GM23338 (cell line): ENCODE results near the gene KLK1. TPM values are rescaled to one million over a fixed set of nuclear protein-coding genes. Genes with fewer than 3 reads are reported as not detected.

Experiments used
- ATAC-seq: fragments of 200-7000 bp; cut with Tn5 transposase; 3 replicates; pipeline ENCODE4 v1.9.1; 2020
- DNase-seq: peaks from one replicate; pipeline ENCODE4 v3.0.0-alpha.2; 2015; ENCODE audit warnings: low spot score
- H2AFZ ChIP-seq: fragments of 200-600 bp; sonication (generic); 2 replicates; pipeline ENCODE4 v1.8.0; 2016; ENCODE audit warnings: antibody characterized with exemption, mild to moderate bottlenecking, moderate library complexity
- H3F3A ChIP-seq: fragments of 200-600 bp; sonication (generic); replicated peaks from 2 replicates; pipeline ENCODE4 v1.8.0; 2017; ENCODE audit warnings: antibody characterized with exemption, mixed run types, low read depth
- H3K27ac ChIP-seq: fragments of 200-600 bp; sonication (generic); 2 replicates; pipeline ENCODE4 v1.6.1; 2016; ENCODE audit warnings: low read depth
- H3K27me3 ChIP-seq: fragments of 200-600 bp; sonication (generic); 2 replicates; pipeline ENCODE4 v1.8.0; 2016; ENCODE audit warnings: mild to moderate bottlenecking, mixed run types, moderate library complexity; ENCODE audit not compliant: insufficient read depth
- H3K36me3 ChIP-seq: fragments of 200-600 bp; sonication (generic); 2 replicates; pipeline ENCODE4 v1.8.0; 2016; ENCODE audit warnings: mild to moderate bottlenecking; ENCODE audit not compliant: insufficient read depth
- H3K4me1 ChIP-seq: fragments of 200-600 bp; sonication (generic); 2 replicates; pipeline ENCODE4 v1.8.0; 2016; ENCODE audit warnings: mild to moderate bottlenecking, moderate library complexity; ENCODE audit not compliant: insufficient read depth
- H3K4me2 ChIP-seq: fragments of 200-600 bp; sonication (generic); 2 replicates; pipeline ENCODE4 v1.7.1; 2017; ENCODE audit warnings: mixed run types
- H3K4me3 ChIP-seq: fragments of 200-600 bp; sonication (generic); 2 replicates; pipeline ENCODE4 v1.6.1; 2016; ENCODE audit warnings: mixed run types
- H3K79me2 ChIP-seq: fragments of 200-600 bp; sonication (generic); replicated peaks from 2 replicates; pipeline ENCODE4 v1.8.0; 2017; ENCODE audit warnings: mild to moderate bottlenecking; ENCODE audit not compliant: insufficient read depth
- H3K9me2 ChIP-seq: fragments of 200-600 bp; sonication (generic); 2 replicates; pipeline ENCODE4 v1.8.0; 2017; ENCODE audit not compliant: insufficient read depth
- H4K20me1 ChIP-seq: fragments of 200-600 bp; sonication (generic); replicated peaks from 2 replicates; pipeline ENCODE4 v1.8.0; 2017; ENCODE audit warnings: mild to moderate bottlenecking; ENCODE audit not compliant: insufficient read depth
- H3K27ac Mint-ChIP-seq: 2 replicates; pipeline ENCODE4 v1.8.0; 2020; ENCODE audit warnings: inconsistent platforms, mild to moderate bottlenecking, moderate library complexity, mixed read lengths
- H3K27me3 Mint-ChIP-seq: 3 replicates; pipeline ENCODE4 v1.8.0; 2022; ENCODE audit warnings: low read depth, mild to moderate bottlenecking, moderate library complexity, mixed read lengths, inconsistent platforms; ENCODE audit not compliant: insufficient read depth, poor library complexity
- H3K36me3 Mint-ChIP-seq: 3 replicates; pipeline ENCODE4 v1.8.0; 2021; ENCODE audit warnings: low read depth, mild to moderate bottlenecking, inconsistent platforms, moderate library complexity, mixed read lengths
- H3K4me1 Mint-ChIP-seq: 3 replicates; pipeline ENCODE4 v1.8.0; 2020; ENCODE audit warnings: mild to moderate bottlenecking, inconsistent platforms, mixed read lengths
- H3K4me3 Mint-ChIP-seq: 3 replicates; pipeline ENCODE4 v1.8.0; 2021; ENCODE audit warnings: moderate library complexity, mild to moderate bottlenecking, inconsistent platforms, mixed read lengths
- H3K9me3 Mint-ChIP-seq: 3 replicates; pipeline ENCODE4 v1.8.0; 2020; ENCODE audit warnings: moderate library complexity, mild to moderate bottlenecking, inconsistent platforms, mixed read lengths
- CTCF ChIP-seq, 2 experiments: fragments of 200-600 bp in 1 of 2; sonication (generic) in 1 of 2; conservative IDR thresholded peaks; 2 replicates each; pipeline versions ENCODE4 v1.5.1 to v1.6.1; 2016 to 2017; ENCODE audit warnings: antibody characterized with exemption in 2 of 2, low read depth in 2 of 2, mild to moderate bottlenecking in 2 of 2, moderate library complexity in 1 of 2
- EZH2phosphoT487 ChIP-seq: fragments of 200-600 bp; sonication (generic); IDR thresholded peaks from one replicate; pipeline ENCODE4 v1.8.1; 2018; ENCODE audit warnings: antibody characterized with exemption; ENCODE audit not compliant: unreplicated experiment
- NANOG ChIP-seq: IDR thresholded peaks from 2 replicates; pipeline ENCODE4 v1.6.1; 2016; ENCODE audit warnings: antibody characterized with exemption, borderline replicate concordance
- ZNF331 ChIP-seq: fragments of 250-450 bp; sonication (Bioruptor Pico); IDR thresholded peaks from 2 replicates; pipeline ENCODE4 v1.5.0; 2020; ENCODE audit warnings: low read depth, mild to moderate bottlenecking, moderate library complexity
- polyA plus RNA-seq: library from polyadenylated mRNA; unstranded; fragments of >200 nt; fragmentation: Nextera tagmentation; extraction: Ambion mirVana; gene quantifications from 2 replicates; pipeline ENCODE4 v1.2.1, GENCODE V29; 2016
- total RNA-seq: library from RNA; depleted of rRNA; stranded (reverse); fragments of >200 nt; shearing (Covaris generic); gene quantifications from 2 replicates; pipeline ENCODE4 v1.2.3, GENCODE V29; 2014
- TF ChIP-seq, protein P1 (sequence below): fragments of 250-450 bp; sonication (Bioruptor Pico); IDR thresholded peaks from 2 replicates; pipeline ENCODE4 v1.5.0; 2020; ENCODE audit warnings: mild to moderate bottlenecking, moderate library complexity

KLK1 gene
- total and polyA plus RNA-seq, 2 experiments from 2014 or later: 0.31 to 3.0 TPM

DNA sequence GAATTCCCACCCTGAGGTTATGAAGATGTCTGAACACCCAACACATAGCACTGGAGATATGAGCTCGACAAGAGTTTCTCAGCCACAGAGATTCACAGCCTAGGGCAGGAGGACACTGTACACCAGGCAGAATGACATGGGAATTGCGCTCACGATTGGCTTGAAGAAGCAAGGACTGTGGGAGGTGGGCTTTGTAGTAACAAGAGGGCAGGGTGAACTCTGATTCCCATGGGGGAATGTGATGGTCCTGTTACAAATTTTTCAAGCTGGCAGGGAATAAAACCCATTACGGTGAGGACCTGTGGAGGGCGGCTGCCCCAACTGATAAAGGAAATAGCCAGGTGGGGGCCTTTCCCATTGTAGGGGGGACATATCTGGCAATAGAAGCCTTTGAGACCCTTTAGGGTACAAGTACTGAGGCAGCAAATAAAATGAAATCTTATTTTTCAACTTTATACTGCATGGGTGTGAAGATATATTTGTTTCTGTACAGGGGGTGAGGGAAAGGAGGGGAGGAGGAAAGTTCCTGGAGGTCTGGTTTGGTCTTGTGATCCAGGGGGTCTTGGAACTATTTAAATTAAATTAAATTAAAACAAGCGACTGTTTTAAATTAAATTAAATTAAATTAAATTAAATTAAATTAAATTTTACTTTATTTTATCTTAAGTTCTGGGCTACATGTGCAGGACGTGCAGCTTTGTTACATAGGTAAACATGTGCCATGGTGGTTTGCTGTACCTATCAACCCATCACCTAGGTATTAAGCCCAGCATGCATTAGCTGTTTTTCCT lies 38.1 kb upstream of the KLK1 start:
- no peak overlapping the region for H3K27ac Mint-ChIP-seq
- H3K4me1 ChIP-seq: peaks cover 12% of the 10 kb centered on the region
- peaks cover 10% of the 10 kb centered on the region for H3K27me3 Mint-ChIP-seq
- H4K20me1 ChIP-seq: no peaks in the 10 kb centered on the region
- H3K4me2 ChIP-seq: no peak overlapping the region
- no peaks in the 10 kb centered on the region for H3K79me2 ChIP-seq
- no peak overlapping the region for H2AFZ ChIP-seq
- H3F3A ChIP-seq: no peaks in the 10 kb centered on the region
- no peaks in the 10 kb centered on the region; the same call in 2 of the 3 replicates for H3K4me1 Mint-ChIP-seq
- H3K9me2 ChIP-seq: no peaks in the 10 kb centered on the region
- H3K4me3 ChIP-seq: no peak overlapping the region
- ATAC-seq: no peak
- H3K27ac ChIP-seq: no peak overlapping the region
- no peak overlapping the region for H3K4me3 Mint-ChIP-seq
- H3K27me3 ChIP-seq: no peaks in the 10 kb centered on the region
- H3K36me3 ChIP-seq: no peaks in the 10 kb centered on the region
- DNase-seq: no peak
- peaks cover 20% of the 10 kb centered on the region for H3K36me3 Mint-ChIP-seq
- TF ChIP-seq ZNF331 (no peak), NANOG (no peak), EZH2phosphoT487 (no peak), CTCF (conservative IDR thresholded peaks at IDR 0.05; ENCODE audit: low read depth in 2 of 2) (no peak)
- TF ChIP-seq, protein P1, sequence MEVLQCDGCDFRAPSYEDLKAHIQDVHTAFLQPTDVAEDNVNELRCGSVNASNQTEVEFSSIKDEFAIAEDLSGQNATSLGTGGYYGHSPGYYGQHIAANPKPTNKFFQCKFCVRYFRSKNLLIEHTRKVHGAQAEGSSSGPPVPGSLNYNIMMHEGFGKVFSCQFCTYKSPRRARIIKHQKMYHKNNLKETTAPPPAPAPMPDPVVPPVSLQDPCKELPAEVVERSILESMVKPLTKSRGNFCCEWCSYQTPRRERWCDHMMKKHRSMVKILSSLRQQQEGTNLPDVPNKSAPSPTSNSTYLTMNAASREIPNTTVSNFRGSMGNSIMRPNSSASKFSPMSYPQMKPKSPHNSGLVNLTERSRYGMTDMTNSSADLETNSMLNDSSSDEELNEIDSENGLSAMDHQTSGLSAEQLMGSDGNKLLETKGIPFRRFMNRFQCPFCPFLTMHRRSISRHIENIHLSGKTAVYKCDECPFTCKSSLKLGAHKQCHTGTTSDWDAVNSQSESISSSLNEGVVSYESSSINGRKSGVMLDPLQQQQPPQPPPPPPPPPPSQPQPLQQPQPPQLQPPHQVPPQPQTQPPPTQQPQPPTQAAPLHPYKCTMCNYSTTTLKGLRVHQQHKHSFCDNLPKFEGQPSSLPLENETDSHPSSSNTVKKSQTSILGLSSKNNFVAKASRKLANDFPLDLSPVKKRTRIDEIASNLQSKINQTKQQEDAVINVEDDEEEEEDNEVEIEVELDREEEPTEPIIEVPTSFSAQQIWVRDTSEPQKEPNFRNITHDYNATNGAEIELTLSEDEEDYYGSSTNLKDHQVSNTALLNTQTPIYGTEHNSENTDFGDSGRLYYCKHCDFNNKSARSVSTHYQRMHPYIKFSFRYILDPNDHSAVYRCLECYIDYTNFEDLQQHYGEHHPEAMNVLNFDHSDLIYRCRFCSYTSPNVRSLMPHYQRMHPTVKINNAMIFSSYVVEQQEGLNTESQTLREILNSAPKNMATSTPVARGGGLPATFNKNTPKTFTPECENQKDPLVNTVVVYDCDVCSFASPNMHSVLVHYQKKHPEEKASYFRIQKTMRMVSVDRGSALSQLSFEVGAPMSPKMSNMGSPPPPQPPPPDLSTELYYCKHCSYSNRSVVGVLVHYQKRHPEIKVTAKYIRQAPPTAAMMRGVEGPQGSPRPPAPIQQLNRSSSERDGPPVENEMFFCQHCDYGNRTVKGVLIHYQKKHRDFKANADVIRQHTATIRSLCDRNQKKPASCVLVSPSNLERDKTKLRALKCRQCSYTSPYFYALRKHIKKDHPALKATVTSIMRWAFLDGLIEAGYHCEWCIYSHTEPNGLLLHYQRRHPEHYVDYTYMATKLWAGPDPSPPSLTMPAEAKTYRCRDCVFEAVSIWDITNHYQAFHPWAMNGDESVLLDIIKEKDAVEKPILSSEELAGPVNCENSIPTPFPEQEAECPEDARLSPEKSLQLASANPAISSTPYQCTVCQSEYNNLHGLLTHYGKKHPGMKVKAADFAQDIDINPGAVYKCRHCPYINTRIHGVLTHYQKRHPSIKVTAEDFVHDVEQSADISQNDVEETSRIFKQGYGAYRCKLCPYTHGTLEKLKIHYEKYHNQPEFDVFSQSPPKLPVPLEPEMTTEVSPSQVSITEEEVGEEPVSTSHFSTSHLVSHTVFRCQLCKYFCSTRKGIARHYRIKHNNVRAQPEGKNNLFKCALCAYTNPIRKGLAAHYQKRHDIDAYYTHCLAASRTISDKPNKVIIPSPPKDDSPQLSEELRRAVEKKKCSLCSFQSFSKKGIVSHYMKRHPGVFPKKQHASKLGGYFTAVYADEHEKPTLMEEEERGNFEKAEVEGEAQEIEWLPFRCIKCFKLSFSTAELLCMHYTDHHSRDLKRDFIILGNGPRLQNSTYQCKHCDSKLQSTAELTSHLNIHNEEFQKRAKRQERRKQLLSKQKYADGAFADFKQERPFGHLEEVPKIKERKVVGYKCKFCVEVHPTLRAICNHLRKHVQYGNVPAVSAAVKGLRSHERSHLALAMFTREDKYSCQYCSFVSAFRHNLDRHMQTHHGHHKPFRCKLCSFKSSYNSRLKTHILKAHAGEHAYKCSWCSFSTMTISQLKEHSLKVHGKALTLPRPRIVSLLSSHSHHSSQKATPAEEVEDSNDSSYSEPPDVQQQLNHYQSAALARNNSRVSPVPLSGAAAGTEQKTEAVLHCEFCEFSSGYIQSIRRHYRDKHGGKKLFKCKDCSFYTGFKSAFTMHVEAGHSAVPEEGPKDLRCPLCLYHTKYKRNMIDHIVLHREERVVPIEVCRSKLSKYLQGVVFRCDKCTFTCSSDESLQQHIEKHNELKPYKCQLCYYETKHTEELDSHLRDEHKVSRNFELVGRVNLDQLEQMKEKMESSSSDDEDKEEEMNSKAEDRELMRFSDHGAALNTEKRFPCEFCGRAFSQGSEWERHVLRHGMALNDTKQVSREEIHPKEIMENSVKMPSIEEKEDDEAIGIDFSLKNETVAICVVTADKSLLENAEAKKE (CRISPR knock-in tag): no peak
- peaks cover 84% of the 10 kb centered on the region for H3K9me3 Mint-ChIP-seq
